HCEC 1CT (cell line): Measurements from ENCODE around the gene TMEM141.
"Not testable (repeated sequence)": the region's sequence is repeated elsewhere in the genome, so short reads cannot be mapped to it uniquely, and the experiment has no call there.

Experiments
- DNase-seq: peaks from one replicate; pipeline ENCODE4 v3.0.0-alpha.2; 2017

Gene TMEM141

GRCh38 chr9:136796238-136796774 lies 5.2 kb downstream of the TMEM141 start, which contains the start of gene CCDC183:
CCDC183 (plus strand) TSS chr9:136796338; CDS start chr9:136796398, 60 bp downstream.
- DNase-seq: no peak

GRCh38 chr9:136796775-136797347 lies 5.7 kb downstream of the TMEM141 start:
- DNase-seq: not testable (repeated sequence)

GRCh38 chr9:136798708-136799078 lies 7.5 kb downstream of the TMEM141 start:
- no peak for DNase-seq

- DNase-seq: no peak
Observed at GRCh38 chr9:136799079-136799853, 8.1 kb downstream of the TMEM141 start.

GRCh38 chr9:136799854-136800657 lies 8.9 kb downstream of the TMEM141 start:
- peak; percentile 30 for DNase-seq

GRCh38 chr9:136802321-136802720 lies 11.2 kb downstream of the TMEM141 start:
- DNase-seq: no peak

- DNase-seq: not testable (repeated sequence)
Observed at GRCh38 chr9:136803009-136803550, 11.9 kb downstream of the TMEM141 start.

- no peak for DNase-seq
Observed at GRCh38 chr9:136803551-136804508, 12.7 kb downstream of the TMEM141 start.

GRCh38 chr9:136804509-136805206 lies 13.5 kb downstream of the TMEM141 start:
- no peak for DNase-seq

- DNase-seq: no peak
Observed at GRCh38 chr9:136805207-136805740, 14.1 kb downstream of the TMEM141 start.

- no peak for DNase-seq
Observed at GRCh38 chr9:136806067-136806466, 14.9 kb downstream of the TMEM141 start.

GRCh38 chr9:136806631-136807201 lies 15.6 kb downstream of the TMEM141 start:
- no peak for DNase-seq

GRCh38 chr9:136807281-136808074 lies 16.3 kb downstream of the TMEM141 start, which contains the start of gene RABL6:
RABL6 (plus strand) TSS chr9:136807948; CDS start chr9:136808197, 249 bp downstream.
- DNase-seq: peak; percentile 70

- DNase-seq: no peak
Observed at GRCh38 chr9:136808075-136808805, 17.1 kb downstream of the TMEM141 start.

GRCh38 chr9:136808806-136809158 lies 17.6 kb downstream of the TMEM141 start:
- peak; percentile 39 for DNase-seq

- no peak for DNase-seq
Observed at GRCh38 chr9:136814725-136815421, 23.7 kb downstream of the TMEM141 start.

GRCh38 chr9:136815422-136815782 lies 24.3 kb downstream of the TMEM141 start:
- no peak for DNase-seq
